Progenitor cell of endocrine pancreas (in vitro differentiated cells): Measurements from ENCODE around the gene CUL4B. TPM values are rescaled to one million over a fixed set of nuclear protein-coding genes. Genes with fewer than 3 reads are reported as not detected.
"Not testable (repeated sequence)": the region's sequence is repeated elsewhere in the genome, so short reads cannot be mapped to it uniquely, and the experiment has no call there.

Source experiments
- DNase-seq: peaks from one replicate; pipeline ENCODE4 v3.0.0; 2021; ENCODE audit warnings: low spot score; ENCODE audit not compliant: unreplicated experiment
- H3K27ac Mint-ChIP-seq: 2 replicates; pipeline ENCODE4 v1.8.0; 2021; ENCODE audit warnings: mild to moderate bottlenecking, moderate library complexity, mixed read lengths
- H3K27me3 Mint-ChIP-seq: 2 replicates; pipeline ENCODE4 v1.8.0; 2021; ENCODE audit warnings: mixed read lengths
- H3K36me3 Mint-ChIP-seq: 2 replicates; pipeline ENCODE4 v1.8.0; 2022; ENCODE audit warnings: mixed read lengths; ENCODE audit not compliant: insufficient read depth
- H3K4me1 Mint-ChIP-seq: 2 replicates; pipeline ENCODE4 v1.8.0; 2021; ENCODE audit warnings: low read depth, mixed read lengths
- H3K4me3 Mint-ChIP-seq: 2 replicates; pipeline ENCODE4 v1.8.0; 2021; ENCODE audit warnings: low read depth, mild to moderate bottlenecking, moderate library complexity, mixed read lengths
- H3K9me3 Mint-ChIP-seq: 2 replicates; pipeline ENCODE4 v1.8.0; 2021; ENCODE audit warnings: low read depth, mixed read lengths
- total RNA-seq: library from RNA; stranded (reverse); gene quantifications from 2 replicates; pipeline ENCODE4 v1.2.1, GENCODE V29; 2021
- TF ChIP-seq, protein P1 (sequence below): fragments of 200-600 bp; sonication (generic); IDR thresholded peaks from one replicate; pipeline ENCODE4 v1.5.0; 2021; ENCODE audit warnings: antibody characterized with exemption, mild to moderate bottlenecking; ENCODE audit not compliant: unreplicated experiment

The CUL4B gene
- total RNA-seq, 1 donor from 2014 or later: 61.3 TPM

DNA sequence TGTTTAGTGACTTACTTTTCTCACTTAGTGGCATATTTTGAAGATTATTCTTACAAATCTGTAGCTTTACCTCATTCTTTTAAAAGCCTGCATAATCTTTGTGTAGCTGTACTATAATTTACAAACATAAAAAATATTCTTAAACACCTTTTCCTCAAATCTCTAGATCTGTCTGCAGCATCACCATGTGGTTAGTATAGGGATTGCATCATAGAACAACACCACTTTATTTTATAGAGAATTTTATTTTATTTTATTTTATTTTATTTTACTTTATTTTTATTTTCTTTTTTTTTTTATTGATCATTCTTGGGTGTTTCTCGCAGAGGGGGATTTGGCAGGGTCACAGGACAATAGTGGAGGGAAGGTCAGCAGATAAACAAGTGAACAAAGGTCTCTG, 85.3 kb downstream of the CUL4B start:
- not testable (repeated sequence) for DNase-seq, H3K4me1 Mint-ChIP-seq, H3K27ac Mint-ChIP-seq, H3K9me3 Mint-ChIP-seq, H3K36me3 Mint-ChIP-seq, H3K27me3 Mint-ChIP-seq, H3K4me3 Mint-ChIP-seq
- TF ChIP-seq, protein P1, sequence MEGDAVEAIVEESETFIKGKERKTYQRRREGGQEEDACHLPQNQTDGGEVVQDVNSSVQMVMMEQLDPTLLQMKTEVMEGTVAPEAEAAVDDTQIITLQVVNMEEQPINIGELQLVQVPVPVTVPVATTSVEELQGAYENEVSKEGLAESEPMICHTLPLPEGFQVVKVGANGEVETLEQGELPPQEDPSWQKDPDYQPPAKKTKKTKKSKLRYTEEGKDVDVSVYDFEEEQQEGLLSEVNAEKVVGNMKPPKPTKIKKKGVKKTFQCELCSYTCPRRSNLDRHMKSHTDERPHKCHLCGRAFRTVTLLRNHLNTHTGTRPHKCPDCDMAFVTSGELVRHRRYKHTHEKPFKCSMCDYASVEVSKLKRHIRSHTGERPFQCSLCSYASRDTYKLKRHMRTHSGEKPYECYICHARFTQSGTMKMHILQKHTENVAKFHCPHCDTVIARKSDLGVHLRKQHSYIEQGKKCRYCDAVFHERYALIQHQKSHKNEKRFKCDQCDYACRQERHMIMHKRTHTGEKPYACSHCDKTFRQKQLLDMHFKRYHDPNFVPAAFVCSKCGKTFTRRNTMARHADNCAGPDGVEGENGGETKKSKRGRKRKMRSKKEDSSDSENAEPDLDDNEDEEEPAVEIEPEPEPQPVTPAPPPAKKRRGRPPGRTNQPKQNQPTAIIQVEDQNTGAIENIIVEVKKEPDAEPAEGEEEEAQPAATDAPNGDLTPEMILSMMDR: peak; percentile 62

Other genes starting within 250 kb of the CUL4B start
- gene TMEM255A, start 249.5 kb downstream of the CUL4B start, total RNA-seq: 0.46 and 0.51 TPM in 2 replicates
- not detected in 2 replicates for gene ATP1B4, start 198.9 kb downstream of the CUL4B start, total RNA-seq
- gene LAMP2, start 91.7 kb downstream of the CUL4B start, total RNA-seq: 64.5 and 71.9 TPM in 2 replicates
- 35.0 and 37.3 TPM in 2 replicates for gene MCTS1, start 43.1 kb upstream of the CUL4B start, total RNA-seq
- gene C1GALT1C1, start 69.1 kb upstream of the CUL4B start, total RNA-seq: 21.8 and 22.2 TPM in 2 replicates